Measurements from ENCODE around the gene EFCAB8. TPM values are rescaled to one million over a fixed set of nuclear protein-coding genes. Genes with fewer than 3 reads are reported as not detected.

The EFCAB8 gene
- total RNA-seq, 1 donor: 1.3 TPM

DNA sequence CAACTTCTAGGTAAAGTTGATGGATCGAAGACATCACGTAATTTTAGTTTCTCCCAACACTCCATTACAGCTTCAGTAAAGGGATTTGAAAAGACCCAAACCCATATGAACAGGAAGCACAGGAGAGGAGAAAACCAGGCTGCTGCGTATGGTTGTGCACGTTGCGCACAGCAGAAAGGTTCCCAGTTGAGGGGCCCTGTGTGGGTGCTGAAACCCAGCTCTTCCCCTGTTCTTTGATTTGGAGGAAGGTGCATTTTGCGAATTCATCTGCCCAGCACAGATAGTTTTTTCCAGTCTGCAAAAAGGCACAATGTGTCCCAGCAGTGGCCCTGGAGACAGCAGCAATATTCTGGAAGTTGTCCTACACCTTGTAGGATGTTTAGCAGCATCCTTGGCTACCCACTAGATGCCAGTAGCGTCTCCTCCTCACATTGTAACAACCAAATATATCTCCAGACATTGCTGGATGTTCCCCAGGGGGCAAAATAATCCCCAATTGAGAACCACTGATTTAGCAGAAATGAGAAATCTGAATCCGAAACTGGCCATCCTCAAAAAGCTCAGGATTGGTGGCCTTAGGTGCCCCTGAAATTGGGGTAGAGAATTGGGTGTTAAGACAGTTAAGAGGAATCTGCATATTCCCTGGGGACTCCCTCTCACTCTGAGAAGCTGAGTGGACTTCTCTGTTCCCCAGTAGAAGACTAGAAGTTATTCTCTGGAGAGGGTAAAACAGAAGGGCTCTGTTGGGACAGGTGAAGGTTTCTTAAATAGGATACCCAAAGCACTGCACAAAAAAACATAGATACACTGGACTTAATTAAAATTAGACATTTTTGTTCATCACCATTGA is 133.3 kb downstream of the EFCAB8 start:
- TF ChIP-seq, protein P1, sequence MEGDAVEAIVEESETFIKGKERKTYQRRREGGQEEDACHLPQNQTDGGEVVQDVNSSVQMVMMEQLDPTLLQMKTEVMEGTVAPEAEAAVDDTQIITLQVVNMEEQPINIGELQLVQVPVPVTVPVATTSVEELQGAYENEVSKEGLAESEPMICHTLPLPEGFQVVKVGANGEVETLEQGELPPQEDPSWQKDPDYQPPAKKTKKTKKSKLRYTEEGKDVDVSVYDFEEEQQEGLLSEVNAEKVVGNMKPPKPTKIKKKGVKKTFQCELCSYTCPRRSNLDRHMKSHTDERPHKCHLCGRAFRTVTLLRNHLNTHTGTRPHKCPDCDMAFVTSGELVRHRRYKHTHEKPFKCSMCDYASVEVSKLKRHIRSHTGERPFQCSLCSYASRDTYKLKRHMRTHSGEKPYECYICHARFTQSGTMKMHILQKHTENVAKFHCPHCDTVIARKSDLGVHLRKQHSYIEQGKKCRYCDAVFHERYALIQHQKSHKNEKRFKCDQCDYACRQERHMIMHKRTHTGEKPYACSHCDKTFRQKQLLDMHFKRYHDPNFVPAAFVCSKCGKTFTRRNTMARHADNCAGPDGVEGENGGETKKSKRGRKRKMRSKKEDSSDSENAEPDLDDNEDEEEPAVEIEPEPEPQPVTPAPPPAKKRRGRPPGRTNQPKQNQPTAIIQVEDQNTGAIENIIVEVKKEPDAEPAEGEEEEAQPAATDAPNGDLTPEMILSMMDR (IDR thresholded peaks at IDR 0.05; ENCODE audit: insufficient read depth, low read depth, low read length): no peak
- H3K4me3 ChIP-seq (ENCODE audit: low read depth, low read length): no peak overlapping the region
- no peak for DNase-seq (ENCODE audit: low read depth)

GRCh38 chr20:32993496-32994050 is 134.8 kb downstream of the EFCAB8 start:
- TF ChIP-seq, protein P1 (IDR thresholded peaks at IDR 0.05; ENCODE audit: insufficient read depth, low read depth, low read length): no peak
- no peak for DNase-seq (ENCODE audit: low read depth)
- no peak overlapping the region for H3K4me3 ChIP-seq (ENCODE audit: low read depth, low read length)

GRCh38 chr20:32995802-32996201 is 137.1 kb downstream of the EFCAB8 start:
- TF ChIP-seq, protein P1 (IDR thresholded peaks at IDR 0.05; ENCODE audit: insufficient read depth, low read depth, low read length): no peak
- no peak for DNase-seq (ENCODE audit: low read depth)
- H3K4me3 ChIP-seq (ENCODE audit: low read depth, low read length): no peak overlapping the region

DNA sequence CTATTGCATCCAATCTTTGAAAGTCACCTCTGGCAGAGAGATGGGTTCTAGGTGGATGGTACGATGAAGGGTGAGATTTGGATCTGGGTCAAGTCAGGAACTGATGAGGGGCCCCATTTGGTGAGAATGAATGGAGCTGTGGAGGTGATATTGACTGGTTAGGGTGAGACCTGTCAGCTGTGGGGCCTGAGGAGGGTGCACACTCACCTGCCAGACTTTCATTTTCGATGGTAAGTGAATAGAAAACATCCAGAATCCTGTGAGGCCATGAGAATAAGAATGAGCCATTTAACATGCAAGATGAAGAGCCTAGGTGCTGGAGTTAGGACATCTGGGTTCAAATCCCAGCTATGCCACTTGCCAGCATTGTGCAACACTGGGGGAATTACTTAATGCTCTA is 138.7 kb downstream of the EFCAB8 start:
- TF ChIP-seq, protein P1 (IDR thresholded peaks at IDR 0.05; ENCODE audit: insufficient read depth, low read depth, low read length): no peak
- DNase-seq (ENCODE audit: low read depth): no peak
- no peak overlapping the region for H3K4me3 ChIP-seq (ENCODE audit: low read depth, low read length)

DNA sequence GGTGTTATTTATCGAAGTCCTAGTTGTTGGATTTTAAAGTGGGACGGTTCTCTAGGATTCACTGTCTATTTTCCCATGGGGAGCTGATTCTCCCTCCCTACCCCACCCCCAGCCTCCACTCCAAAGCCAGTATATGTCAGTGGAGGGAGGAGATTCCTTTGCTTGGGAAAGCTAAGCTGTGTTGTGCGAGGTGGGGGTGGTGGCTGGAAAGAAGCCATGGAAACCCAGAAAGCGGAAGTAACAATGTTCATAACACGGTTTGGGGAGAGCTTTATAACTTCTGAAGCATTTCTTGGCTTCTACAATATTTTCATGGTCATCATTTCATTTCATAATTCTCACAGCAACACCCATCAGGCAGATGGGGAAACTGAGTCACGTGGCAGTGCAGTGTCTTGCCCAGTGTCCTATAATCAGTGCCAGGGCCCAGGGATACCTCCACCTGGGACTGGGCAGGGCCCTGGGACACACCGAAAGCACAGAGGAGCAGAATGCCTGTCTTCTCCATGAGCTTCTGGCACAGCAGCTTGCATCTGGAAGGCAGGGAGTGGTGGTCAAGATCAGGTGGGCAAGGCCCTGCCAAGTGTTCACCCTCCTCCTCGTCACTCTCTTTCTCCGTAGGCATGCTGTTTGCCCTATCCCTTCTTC is 141.0 kb downstream of the EFCAB8 start:
- no peak overlapping the region for H3K4me3 ChIP-seq (ENCODE audit: low read depth, low read length)
- TF ChIP-seq, protein P1 (IDR thresholded peaks at IDR 0.05; ENCODE audit: insufficient read depth, low read depth, low read length): no peak
- peak; percentile 24 for DNase-seq (ENCODE audit: low read depth)

GRCh38 chr20:33000802-33001466 is 142.2 kb downstream of the EFCAB8 start:
- no peak for DNase-seq (ENCODE audit: low read depth)
- TF ChIP-seq, protein P1 (IDR thresholded peaks at IDR 0.05; ENCODE audit: insufficient read depth, low read depth, low read length): no peak
- H3K4me3 ChIP-seq (ENCODE audit: low read depth, low read length): no peak overlapping the region

Data from fibroblast of villous mesenchyme (primary cell).